Measurements from ENCODE around the gene TBC1D8. TPM values are rescaled to one million over a fixed set of nuclear protein-coding genes. Genes with fewer than 3 reads are reported as not detected.

Gene TBC1D8
- total and polyA plus RNA-seq, 2 of the 13 experiments (the other 11 are each of a cell fraction or from before 2014, with no cell fraction given) = 45.1 to 95.4 TPM

DNA sequence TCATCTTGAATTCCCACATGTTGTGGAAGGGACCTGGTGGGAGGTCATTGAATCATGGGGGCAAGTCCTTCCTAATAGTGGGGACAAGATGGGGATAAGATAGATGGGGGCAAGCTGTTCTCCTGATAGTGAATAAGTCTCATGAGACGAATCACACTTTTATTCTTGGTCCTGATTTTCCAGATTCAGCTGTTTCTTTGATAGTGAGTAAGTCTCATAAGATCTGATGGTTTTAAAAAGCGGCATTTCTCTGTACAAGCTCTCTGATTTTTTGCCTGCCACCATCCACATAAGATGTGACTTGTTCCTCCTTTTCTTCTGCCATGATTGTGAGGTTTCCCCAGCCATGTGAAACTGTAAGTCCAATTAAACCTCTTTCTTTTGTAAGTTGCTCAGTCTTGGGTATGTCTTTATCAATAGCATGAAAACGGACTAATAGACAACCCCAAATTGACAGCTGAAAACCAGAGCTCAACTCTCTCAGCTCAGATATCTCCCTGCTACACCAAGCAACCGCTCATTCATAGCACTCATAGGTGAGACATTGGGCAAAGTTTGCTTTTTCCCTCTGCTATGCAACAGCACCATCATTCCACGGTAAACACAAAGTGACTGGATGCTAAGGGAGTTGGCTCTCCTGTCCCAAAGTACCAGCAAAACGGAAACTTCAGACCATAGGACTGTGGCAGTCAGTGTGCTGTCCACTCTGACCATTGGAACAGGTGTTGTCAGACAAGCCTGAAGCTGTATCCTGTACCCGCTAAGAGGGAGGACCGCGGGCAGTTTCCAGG is 44.9 kb upstream of the TBC1D8 start (continued):
- TF ChIP-seq, protein P1, sequence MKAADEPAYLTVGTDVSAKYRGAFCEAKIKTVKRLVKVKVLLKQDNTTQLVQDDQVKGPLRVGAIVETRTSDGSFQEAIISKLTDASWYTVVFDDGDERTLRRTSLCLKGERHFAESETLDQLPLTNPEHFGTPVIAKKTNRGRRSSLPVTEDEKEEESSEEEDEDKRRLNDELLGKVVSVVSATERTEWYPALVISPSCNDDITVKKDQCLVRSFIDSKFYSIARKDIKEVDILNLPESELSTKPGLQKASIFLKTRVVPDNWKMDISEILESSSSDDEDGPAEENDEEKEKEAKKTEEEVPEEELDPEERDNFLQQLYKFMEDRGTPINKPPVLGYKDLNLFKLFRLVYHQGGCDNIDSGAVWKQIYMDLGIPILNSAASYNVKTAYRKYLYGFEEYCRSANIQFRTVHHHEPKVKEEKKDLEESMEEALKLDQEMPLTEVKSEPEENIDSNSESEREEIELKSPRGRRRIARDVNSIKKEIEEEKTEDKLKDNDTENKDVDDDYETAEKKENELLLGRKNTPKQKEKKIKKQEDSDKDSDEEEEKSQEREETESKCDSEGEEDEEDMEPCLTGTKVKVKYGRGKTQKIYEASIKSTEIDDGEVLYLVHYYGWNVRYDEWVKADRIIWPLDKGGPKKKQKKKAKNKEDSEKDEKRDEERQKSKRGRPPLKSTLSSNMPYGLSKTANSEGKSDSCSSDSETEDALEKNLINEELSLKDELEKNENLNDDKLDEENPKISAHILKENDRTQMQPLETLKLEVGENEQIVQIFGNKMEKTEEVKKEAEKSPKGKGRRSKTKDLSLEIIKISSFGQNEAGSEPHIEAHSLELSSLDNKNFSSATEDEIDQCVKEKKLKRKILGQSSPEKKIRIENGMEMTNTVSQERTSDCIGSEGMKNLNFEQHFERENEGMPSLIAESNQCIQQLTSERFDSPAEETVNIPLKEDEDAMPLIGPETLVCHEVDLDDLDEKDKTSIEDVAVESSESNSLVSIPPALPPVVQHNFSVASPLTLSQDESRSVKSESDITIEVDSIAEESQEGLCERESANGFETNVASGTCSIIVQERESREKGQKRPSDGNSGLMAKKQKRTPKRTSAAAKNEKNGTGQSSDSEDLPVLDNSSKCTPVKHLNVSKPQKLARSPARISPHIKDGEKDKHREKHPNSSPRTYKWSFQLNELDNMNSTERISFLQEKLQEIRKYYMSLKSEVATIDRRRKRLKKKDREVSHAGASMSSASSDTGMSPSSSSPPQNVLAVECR (CRISPR knock-in tag; IDR thresholded peaks at IDR 0.05; ENCODE audit: borderline replicate concordance) = peak; percentile 36; the same call in 1 of the 2 replicates
- TF ChIP-seq, protein P2, sequence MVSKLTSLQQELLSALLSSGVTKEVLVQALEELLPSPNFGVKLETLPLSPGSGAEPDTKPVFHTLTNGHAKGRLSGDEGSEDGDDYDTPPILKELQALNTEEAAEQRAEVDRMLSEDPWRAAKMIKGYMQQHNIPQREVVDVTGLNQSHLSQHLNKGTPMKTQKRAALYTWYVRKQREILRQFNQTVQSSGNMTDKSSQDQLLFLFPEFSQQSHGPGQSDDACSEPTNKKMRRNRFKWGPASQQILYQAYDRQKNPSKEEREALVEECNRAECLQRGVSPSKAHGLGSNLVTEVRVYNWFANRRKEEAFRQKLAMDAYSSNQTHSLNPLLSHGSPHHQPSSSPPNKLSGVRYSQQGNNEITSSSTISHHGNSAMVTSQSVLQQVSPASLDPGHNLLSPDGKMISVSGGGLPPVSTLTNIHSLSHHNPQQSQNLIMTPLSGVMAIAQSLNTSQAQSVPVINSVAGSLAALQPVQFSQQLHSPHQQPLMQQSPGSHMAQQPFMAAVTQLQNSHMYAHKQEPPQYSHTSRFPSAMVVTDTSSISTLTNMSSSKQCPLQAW (CRISPR knock-in tag; IDR thresholded peaks at IDR 0.05) = peak; percentile 81
- TF ChIP-seq, protein P3, sequence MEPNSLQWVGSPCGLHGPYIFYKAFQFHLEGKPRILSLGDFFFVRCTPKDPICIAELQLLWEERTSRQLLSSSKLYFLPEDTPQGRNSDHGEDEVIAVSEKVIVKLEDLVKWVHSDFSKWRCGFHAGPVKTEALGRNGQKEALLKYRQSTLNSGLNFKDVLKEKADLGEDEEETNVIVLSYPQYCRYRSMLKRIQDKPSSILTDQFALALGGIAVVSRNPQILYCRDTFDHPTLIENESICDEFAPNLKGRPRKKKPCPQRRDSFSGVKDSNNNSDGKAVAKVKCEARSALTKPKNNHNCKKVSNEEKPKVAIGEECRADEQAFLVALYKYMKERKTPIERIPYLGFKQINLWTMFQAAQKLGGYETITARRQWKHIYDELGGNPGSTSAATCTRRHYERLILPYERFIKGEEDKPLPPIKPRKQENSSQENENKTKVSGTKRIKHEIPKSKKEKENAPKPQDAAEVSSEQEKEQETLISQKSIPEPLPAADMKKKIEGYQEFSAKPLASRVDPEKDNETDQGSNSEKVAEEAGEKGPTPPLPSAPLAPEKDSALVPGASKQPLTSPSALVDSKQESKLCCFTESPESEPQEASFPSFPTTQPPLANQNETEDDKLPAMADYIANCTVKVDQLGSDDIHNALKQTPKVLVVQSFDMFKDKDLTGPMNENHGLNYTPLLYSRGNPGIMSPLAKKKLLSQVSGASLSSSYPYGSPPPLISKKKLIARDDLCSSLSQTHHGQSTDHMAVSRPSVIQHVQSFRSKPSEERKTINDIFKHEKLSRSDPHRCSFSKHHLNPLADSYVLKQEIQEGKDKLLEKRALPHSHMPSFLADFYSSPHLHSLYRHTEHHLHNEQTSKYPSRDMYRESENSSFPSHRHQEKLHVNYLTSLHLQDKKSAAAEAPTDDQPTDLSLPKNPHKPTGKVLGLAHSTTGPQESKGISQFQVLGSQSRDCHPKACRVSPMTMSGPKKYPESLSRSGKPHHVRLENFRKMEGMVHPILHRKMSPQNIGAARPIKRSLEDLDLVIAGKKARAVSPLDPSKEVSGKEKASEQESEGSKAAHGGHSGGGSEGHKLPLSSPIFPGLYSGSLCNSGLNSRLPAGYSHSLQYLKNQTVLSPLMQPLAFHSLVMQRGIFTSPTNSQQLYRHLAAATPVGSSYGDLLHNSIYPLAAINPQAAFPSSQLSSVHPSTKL (CRISPR knock-in tag; IDR thresholded peaks at IDR 0.05) = peak; percentile 62; the same call in 1 of the 2 replicates
- TF ChIP-seq EED (CRISPR knock-in tag; IDR thresholded peaks at IDR 0.05) (no peak), ZNF672 (CRISPR knock-in tag; IDR thresholded peaks at IDR 0.05) (no peak), ELF4 (CRISPR knock-in tag; IDR thresholded peaks at IDR 0.05; ENCODE audit: borderline replicate concordance) (0 out of 2 replicates have a peak, but pooled peaks have one; percentile 51), NFATC3 (CRISPR knock-in tag; IDR thresholded peaks at IDR 0.05) (no peak), SOX5 (CRISPR knock-in tag; IDR thresholded peaks at IDR 0.05; ENCODE audit: borderline replicate concordance) (peak; percentile 41; the same call in 1 of the 2 replicates), KDM2A (CRISPR knock-in tag; IDR thresholded peaks at IDR 0.05; ENCODE audit: borderline replicate concordance, low read depth) (peak; percentile 46; the same call in 1 of the 2 replicates), MED1 (CRISPR knock-in tag; IDR thresholded peaks at IDR 0.05) (no peak), HNF4A (CRISPR knock-in tag; IDR thresholded peaks at IDR 0.05) (peak; percentile 53; the same call in 1 of the 2 replicates), FOSL2 (CRISPR knock-in tag; IDR thresholded peaks at IDR 0.05) (peak; percentile 46; the same call in 1 of the 2 replicates), ELF1 (CRISPR knock-in tag; IDR thresholded peaks at IDR 0.05) (0 out of 2 replicates have a peak, but pooled peaks have one; percentile 46), ZNF614 (CRISPR knock-in tag; IDR thresholded peaks at IDR 0.05; ENCODE audit: borderline replicate concordance) (0 out of 2 replicates have a peak, but pooled peaks have one; percentile 42)
- TF ChIP-seq, protein P4, sequence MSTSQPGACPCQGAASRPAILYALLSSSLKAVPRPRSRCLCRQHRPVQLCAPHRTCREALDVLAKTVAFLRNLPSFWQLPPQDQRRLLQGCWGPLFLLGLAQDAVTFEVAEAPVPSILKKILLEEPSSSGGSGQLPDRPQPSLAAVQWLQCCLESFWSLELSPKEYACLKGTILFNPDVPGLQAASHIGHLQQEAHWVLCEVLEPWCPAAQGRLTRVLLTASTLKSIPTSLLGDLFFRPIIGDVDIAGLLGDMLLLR (CRISPR knock-in tag; IDR thresholded peaks at IDR 0.05) = no peak
- TF ChIP-seq, protein P5, sequence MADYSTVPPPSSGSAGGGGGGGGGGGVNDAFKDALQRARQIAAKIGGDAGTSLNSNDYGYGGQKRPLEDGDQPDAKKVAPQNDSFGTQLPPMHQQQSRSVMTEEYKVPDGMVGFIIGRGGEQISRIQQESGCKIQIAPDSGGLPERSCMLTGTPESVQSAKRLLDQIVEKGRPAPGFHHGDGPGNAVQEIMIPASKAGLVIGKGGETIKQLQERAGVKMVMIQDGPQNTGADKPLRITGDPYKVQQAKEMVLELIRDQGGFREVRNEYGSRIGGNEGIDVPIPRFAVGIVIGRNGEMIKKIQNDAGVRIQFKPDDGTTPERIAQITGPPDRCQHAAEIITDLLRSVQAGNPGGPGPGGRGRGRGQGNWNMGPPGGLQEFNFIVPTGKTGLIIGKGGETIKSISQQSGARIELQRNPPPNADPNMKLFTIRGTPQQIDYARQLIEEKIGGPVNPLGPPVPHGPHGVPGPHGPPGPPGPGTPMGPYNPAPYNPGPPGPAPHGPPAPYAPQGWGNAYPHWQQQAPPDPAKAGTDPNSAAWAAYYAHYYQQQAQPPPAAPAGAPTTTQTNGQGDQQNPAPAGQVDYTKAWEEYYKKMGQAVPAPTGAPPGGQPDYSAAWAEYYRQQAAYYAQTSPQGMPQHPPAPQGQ (CRISPR knock-in tag; IDR thresholded peaks at IDR 0.05; ENCODE audit: borderline replicate concordance) = no peak

Data from HepG2 (cell line).